Measurements from ENCODE around the gene EPS15. TPM values are rescaled to one million over a fixed set of nuclear protein-coding genes. Genes with fewer than 3 reads are reported as not detected.

Gene EPS15
- total and polyA plus RNA-seq, 7 donors: 9.8 to 71.9 (median 46.1) TPM

DNA sequence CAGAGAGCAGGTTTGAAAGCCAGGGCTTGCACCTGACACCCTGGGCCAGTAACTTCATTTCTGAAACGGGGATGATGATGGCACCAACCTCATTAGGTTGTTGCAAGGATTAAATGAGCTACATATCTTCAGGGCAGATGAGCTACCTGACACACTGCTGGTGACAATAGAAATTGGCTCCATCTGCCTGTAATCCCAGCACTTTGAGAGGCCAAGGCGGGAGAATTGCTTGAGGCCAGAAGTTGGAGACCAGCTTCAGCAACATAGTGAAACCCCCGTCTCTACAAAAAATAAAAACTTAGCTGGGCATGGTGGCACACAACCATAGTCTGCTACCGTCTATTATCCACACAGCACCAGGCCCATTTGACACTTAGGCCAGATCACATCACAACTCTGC, 182.4 kb downstream of the EPS15 start:
- H3K27me3 ChIP-seq (ENCODE audit: insufficient read depth in 3 of 3, low read length in 2 of 3): no peaks in the 10 kb centered on the region
- intact Hi-C loops (cut with DNase I): no loop called here

GRCh38 chr1:51336004-51336403, 183.1 kb downstream of the EPS15 start:
- Histone ChIP-seq H3K9me3 (no peaks in the 10 kb centered on the region), H3K27ac (no peak overlapping the region), H3K4me1 (peaks cover 5% of the 10 kb centered on the region), H3K4me3 (no peak overlapping the region), H3K36me3 (ENCODE audit: insufficient read depth in 1 of 2, low read depth in 1 of 2) (no peaks in the 10 kb centered on the region), H3K27me3 (ENCODE audit: insufficient read depth in 3 of 3, low read length in 2 of 3) (peaks cover 0 to under 1% (median 0%) of the 10 kb centered on the region in 3 donors)
- 87 to 89% (median 89%) methylated on average over 3 of the region's 3 CpGs for WGBS, 3 donors
- intact Hi-C loops (cut with DNase I): no loop called here
- TF ChIP-seq CTCF (IDR thresholded peaks at IDR 0.05): no peak
- no peak for DNase-seq
- no peak for ATAC-seq

More for the DNA sequence above, 182.4 kb downstream of the EPS15 start:
- H3K4me1 ChIP-seq: peaks cover under 1% of the 10 kb centered on the region
- no peak overlapping the region for H3K27ac ChIP-seq
- ATAC-seq: no peak
- H3K36me3 ChIP-seq (ENCODE audit: insufficient read depth in 1 of 2, low read depth in 1 of 2): no peaks in the 10 kb centered on the region
- TF ChIP-seq CTCF (IDR thresholded peaks at IDR 0.05): no peak
- H3K4me3 ChIP-seq: no peak overlapping the region
- no peak for DNase-seq
- no peaks in the 10 kb centered on the region for H3K9me3 ChIP-seq
- 73 to 87% (median 82%) methylated on average over 4 of the region's 4 CpGs for WGBS, 3 donors

DNA sequence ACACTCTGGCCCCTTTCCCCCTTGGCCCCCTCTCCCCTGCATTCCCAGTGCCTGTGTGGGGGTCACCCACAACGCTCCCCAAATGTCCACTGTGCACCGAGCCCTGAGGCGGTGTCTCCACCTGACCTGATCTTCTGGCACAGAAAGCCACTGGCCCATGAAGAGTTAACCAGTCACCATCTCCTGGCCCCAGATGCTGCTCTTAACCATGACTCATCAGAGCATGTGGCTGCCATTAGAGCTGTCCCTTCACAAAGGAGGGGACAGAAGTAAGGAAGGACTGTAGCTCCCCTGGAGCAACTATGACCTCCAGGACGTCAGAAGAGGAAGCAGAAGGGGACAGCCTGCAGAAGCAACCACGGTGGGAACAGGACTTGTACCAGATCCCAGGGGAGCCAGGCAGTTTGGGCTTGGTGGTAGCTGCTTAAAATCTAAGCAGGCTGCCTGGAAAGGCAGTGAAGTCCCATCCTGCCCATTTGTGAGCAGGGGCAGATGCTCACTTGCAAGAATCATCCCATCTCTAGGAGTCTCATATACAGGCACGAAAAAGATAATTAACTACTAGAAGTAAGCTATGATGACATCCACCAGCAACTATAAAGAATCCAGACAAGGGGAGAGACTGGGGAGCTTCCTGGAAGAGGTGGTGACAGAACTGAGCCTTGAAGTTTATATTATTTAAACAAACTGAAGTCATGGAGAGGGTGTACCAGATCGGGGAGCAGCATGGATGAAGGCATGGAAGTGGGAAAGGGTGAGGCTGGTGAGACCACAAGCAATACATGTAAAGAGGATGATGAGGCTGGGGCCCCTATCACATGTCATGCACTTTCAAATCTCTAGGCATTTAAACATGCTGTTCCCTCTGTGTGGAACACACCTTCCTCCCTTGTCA, 187.6 kb downstream of the EPS15 start:
- peak; percentile 87 to 95 (median 90) for ATAC-seq
- 42 to 48% (median 47%) methylated on average over 7 of the region's 7 CpGs for WGBS, 3 donors

DNA sequence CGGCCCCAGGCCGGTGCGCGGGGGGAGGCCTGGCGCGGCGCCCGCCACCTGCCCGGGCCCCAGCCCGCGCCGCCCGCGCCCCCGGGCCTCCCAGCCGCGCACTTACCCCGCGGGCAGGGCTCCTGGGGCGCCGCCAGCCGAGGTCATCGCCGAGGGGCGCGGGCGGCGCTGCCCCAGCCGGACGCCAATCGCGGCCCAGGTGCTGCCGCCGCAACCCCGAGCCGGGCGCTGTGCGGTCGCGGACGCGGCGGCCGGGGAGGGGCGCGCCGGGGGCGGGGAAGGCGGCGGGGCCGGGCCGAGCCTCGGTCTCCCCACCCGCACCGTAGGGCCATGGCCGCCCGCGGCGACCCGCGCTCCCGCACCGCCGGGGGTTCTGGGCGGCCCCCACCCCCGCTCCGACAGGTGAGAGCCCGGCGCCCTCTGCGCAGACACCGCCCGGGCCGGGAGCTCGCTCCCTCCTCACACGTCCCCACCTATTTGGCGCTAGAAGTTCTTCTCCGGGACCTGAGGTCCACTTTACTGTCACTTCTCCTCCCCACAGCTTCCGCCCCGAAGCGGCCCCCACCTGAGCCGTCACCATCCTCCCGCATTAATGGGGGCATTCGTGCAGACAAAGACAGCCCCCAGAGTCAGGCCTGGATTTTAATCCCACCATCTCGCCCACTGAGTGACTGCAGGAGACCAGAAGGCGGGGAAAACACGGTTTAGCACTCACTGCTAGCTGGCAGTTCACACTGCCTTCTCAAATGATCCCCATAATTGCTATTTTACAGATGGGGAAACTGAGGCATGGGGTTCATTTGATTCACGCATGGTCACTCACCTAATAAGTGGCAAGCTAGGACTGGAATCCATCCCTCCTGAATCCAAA, 188.5 kb downstream of the EPS15 start, which contains the start of gene TTC39A:
Gene TTC39A, minus strand, starts transcription at position 232 of the 871 bp plus-strand sequence. Its CDS starts 85 bp downstream, at position 147.
- peak; percentile 6 to 58 (median 33) for ATAC-seq

More for the DNA sequence above, 187.6 kb downstream of the EPS15 start:
- peaks cover 8% of the 10 kb centered on the region for H3K4me1 ChIP-seq
- no peaks in the 10 kb centered on the region for H3K36me3 ChIP-seq (ENCODE audit: insufficient read depth in 1 of 2, low read depth in 1 of 2)
- H3K27me3 ChIP-seq (ENCODE audit: insufficient read depth in 3 of 3, low read length in 2 of 3): peaks cover 0 to 5% (median 0%) of the 10 kb centered on the region in 3 donors
- H3K4me3 ChIP-seq: peak overlapping the region; percentile 70
- no peaks in the 10 kb centered on the region for H3K9me3 ChIP-seq
- intact Hi-C loops (cut with DNase I): no loop called here
- no peak for TF ChIP-seq CTCF (IDR thresholded peaks at IDR 0.05)
- DNase-seq: no peak
- peak overlapping the region; percentile 55 for H3K27ac ChIP-seq

More for the DNA sequence above, 188.5 kb downstream of the EPS15 start, which contains the start of gene TTC39A:
- Histone ChIP-seq H3K27me3 (ENCODE audit: insufficient read depth in 3 of 3, low read length in 2 of 3) (peaks cover 0 to 5% (median 0%) of the 10 kb centered on the region in 3 donors), H3K27ac (peak within 1 kb of the TSS; percentile 55), H3K4me3 (peak within 1 kb of the TSS; percentile 70), H3K4me1 (peaks cover 8% of the 10 kb centered on the region), H3K9me3 (no peaks in the 10 kb centered on the region), H3K36me3 (ENCODE audit: insufficient read depth in 1 of 2, low read depth in 1 of 2) (no peaks in the 10 kb centered on the region)
- WGBS, 3 donors: 3 to 10% (median 8%) methylated on average over 28 to 87 of the region's 87 CpGs
- intact Hi-C loops (cut with DNase I): no loop called here
- TF ChIP-seq CTCF (IDR thresholded peaks at IDR 0.05): no peak
- no peak for DNase-seq

Measured in psoas muscle (tissue), 8 donors.